Stimulated activated CD4-positive, alpha-beta T cell treated with anti-CD3 and anti-CD28 coated beads, Interleukin-1b, Interleukin-23, amount 100 ng/mL, for 1 hour (primary cell): ENCODE results near the gene CTCF.
"Not testable (repeated sequence)": the region's sequence is repeated elsewhere in the genome, so short reads cannot be mapped to it uniquely, and the experiment has no call there.

Experiments
- DNase-seq, 2 donors: peaks; one replicate each; pipeline ENCODE4 v3.0.0-alpha.2; 2020; ENCODE audit warnings: low read depth in 2 of 2

CTCF gene, protein sequence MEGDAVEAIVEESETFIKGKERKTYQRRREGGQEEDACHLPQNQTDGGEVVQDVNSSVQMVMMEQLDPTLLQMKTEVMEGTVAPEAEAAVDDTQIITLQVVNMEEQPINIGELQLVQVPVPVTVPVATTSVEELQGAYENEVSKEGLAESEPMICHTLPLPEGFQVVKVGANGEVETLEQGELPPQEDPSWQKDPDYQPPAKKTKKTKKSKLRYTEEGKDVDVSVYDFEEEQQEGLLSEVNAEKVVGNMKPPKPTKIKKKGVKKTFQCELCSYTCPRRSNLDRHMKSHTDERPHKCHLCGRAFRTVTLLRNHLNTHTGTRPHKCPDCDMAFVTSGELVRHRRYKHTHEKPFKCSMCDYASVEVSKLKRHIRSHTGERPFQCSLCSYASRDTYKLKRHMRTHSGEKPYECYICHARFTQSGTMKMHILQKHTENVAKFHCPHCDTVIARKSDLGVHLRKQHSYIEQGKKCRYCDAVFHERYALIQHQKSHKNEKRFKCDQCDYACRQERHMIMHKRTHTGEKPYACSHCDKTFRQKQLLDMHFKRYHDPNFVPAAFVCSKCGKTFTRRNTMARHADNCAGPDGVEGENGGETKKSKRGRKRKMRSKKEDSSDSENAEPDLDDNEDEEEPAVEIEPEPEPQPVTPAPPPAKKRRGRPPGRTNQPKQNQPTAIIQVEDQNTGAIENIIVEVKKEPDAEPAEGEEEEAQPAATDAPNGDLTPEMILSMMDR

DNA sequence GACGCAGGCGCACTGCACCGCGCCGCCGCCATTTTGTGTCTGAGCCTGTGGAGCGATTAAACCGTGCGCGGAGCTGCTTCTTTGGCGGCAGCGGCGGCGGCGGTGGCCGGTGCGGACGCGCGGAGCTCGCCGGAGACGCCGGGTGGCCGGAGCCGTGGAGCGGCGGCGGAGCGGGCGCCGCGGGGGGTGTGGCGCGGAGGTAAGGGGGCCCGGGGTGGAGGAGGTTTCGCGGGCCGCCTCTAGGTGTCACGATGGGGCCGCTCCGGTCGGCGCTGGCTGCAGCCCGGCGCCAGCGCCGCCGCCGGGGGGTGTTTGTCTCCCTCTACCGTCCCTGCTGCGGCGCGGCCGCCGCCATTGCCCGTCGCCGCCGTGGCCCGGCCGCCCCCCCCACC is at the start of gene CTCF:
Gene CTCF, plus strand, starts transcription at position 1 of the 392 bp plus-strand sequence. CDS start 48,307 bp downstream, outside the sequence.
- DNase-seq = peak; percentile 58 to 63

DNA sequence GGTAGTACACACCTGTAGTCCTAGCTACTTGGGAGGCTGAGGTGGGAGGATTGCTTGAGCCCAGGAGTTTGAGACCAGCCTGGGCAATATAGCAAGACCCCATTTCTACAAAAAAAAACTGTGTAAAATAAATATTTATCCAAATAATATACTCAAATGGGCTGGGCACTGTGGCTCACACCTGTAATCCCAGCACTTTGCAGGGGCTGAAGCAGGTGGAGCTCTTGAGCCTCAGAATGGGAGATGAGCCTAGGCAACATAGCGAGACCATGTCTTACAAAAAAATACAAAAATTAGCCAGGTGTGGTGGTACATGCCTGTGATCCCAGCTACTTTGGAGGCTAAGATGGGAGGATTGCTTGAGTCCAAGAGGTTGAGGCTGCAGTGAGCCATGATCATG is 48.4 kb upstream of the CTCF start:
- DNase-seq = not testable (repeated sequence)

DNA sequence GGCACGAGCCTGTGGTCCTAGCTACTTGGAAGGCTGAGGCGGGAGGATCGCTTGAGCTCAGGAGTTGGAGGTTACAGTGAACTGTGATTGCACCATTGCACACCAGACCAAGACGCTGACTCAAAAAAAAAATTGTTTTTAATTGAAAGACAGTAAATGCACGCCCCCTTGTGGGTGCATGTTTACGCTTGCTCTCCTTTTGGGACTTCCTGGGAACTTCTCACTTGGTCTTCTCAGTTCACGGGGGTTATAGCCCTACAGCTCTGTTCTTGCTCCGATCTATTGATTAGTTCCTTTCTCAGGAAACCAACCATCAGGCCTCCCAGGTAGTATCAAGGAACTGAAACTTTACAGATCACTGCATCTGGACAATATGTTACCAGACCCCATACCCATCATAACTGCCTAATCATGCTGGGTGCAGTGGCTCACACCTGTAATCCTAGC is 47.9 kb upstream of the CTCF start:
- peak; percentile 57 to 64 for DNase-seq

DNA sequence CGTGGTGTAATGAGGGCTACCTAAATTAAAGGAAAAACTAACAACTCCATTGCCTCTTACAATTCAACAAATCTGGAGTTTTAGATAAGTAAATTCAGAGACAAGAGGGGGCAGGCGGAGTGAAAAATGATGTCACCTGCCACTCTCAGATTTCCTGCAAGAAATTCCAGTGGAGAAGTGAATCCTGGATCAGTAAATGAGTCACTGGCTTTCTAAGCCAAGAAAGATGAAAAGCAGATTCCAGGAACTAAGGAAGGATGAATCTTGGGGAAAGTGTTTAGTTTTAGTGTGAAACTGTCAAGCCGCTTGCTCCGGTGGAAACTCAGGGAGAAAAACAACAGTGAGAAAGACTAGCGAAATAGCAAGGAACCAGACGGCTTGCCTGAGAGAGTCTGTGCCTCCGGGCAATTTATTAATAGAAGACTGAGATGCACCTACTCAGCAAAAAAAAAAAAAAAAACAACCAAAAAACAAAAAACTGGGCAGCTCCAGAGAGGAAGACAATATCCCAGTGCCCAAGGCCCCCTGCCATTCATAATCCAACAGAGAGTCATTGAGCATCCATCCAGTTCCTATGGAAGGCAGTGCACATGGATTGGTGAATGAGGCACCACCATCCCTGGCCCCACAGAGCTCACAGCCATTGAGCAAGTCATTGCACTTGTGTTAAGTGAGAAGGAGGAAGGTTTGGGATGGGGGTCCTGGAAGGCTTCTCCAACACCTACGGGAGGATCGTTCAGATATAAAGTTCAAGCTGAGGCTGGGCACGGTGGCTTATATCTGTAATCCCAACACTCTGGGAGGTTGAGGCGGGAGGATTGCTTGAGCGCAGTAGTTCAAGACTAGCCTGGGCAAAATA is 45.8 kb upstream of the CTCF start:
- no peak for DNase-seq

DNA sequence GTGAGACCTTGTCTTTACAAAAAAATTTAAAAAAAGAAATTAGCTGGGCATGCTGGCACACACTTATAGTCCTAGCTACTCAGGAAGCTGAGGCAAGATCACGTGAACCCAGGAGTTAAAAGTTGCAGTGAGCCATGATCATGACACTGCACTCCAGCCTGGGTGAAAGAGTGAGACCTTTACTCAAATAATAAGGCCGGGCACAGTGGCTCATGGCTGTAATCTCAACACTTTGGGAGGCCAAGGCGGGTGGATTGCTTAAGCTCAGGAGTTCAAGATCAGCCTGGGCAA is 45.2 kb upstream of the CTCF start:
- no peak for DNase-seq

DNA sequence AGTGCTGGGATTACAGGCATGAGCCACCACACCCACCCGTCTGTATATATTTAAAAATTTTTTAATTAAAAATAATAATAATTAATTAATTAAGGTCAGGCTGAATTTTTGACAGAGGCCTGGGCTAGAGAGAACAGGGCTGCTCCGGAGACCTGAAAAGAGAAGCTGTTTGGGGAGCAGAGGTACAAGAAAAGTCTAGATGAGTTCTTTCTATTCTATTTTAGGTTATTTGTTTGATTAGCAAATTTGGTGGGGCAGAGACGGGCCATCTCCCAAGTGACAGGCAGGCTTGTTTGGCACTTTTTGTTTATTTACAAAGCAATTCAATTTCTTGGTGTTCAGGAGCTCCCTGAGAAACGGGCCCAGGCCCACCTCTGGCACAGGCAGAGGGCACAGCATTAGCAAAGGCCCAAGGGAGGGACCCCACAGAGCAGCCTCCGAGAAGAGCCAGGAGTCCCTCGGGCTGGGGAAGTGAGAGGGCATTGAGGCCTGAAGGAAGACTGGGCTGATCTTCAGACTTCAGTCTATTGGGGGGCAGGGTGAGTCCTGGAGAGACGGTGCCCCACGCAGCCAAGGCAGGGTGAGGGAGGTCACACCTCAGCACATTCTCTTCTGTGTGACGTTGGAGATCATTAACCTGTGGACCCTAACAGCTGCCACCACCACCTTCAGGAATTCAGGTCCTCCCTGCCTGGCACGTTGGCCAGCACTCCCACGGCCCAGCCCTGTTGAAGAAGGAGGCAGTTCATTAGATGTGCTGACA is 44.5 kb upstream of the CTCF start:
- no peak for DNase-seq

DNA sequence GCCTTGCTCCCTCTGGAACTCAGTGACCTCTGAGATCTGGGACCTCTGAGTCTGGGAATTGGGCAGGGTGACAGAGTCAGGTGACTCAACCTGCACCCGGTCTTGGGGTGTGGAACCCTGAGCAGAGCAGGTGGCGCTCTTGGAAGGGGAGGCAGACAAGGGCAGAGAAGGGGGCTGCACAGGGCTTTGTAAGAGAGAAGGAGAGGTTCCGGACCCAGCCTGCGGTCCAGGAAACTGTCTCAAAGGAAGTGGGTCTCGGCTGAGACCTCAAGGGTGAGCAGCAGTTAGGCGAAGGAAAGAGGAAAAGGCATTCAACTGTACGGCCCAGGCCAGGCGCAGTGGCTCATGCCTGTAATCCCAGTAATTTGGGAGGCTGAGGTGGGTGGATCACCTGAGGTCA is 43.6 kb upstream of the CTCF start:
- no peak for DNase-seq

DNA sequence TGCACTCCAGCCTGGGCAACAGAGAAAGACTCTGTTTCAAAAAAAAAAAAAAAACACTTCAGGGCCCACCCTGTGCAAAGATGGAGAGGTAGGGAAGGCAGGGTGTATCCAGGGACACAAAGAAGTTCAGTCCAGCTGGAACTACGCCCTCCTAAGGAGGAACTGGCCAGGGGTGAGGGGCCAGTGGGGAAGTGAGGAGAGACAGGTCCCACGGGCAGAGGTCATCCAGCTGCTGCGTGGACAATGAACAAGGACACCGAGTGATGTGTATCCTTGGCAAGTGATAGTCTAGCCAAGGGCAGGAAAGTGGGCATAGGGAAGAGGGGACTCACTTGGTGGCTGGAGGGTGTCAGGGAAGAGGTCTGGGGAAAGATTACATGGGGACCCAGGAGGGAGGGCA is 43.1 kb upstream of the CTCF start:
- no peak for DNase-seq

DNA sequence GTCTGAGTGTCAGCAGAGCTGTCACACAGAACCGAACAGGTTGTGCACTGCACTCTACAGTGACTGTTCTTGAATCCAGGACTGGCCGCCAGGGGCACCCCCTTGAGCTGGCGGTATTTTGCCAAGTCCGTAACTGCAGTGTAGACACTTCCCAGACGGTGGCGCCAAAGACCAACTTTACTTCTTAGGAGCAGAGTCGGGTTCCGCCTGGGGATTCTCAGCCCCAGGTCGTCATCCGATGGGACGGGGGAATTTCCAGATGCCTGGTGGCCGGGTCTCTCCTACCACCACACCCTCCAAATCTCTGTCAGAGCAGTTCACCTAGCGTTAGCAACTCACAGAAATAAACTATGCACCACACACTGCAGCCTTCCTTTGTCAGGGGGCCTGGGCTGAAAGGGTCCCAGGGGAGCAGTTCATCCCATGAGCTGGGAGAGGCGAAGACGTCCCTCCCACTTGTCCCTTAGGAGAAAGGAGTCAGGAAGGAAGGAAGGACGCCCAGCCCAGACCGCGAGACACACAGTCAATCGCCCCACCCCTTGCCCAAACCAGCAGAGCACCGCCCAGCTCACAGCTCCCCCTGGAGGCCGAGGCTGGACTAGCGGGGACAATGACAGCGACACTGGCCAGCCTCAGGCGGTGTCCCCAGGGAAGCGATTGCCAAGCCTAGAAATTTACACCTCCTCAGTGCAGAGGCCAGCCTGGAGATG is 41.1 kb upstream of the CTCF start:
- peak; percentile 94 to 97 for DNase-seq

DNA sequence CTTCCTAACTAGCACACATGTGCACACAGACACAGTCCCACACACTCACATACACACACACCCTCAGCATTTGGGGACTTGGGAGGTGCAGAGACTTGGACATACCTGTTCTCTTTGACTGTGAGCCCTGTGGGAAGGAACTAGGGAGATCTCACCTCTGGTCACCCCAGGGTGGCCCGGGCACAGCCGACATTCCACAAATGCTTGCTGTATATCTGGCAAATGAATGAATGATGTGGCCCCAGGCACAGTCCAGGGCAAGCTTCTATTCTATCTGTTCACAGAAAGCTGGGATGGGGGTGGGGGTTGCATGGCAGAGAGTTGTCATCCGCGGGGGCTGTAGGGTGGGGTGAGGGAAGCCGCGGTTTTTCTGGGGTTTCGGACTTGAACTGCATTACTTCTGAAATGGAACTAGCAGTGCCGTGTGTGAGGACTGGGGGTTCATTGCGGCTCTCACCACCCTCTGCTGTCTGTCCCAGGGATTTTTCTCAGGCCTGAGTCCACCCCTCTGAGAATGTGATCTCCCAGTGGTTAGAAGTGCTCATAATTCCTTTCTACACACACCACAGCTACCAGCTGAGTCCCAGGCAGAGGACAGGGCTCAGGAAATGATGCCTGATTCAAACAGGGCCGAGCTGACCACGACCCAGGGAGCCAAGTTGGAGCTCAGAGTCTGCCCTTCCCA is 37.0 kb upstream of the CTCF start:
- no peak for DNase-seq

DNA sequence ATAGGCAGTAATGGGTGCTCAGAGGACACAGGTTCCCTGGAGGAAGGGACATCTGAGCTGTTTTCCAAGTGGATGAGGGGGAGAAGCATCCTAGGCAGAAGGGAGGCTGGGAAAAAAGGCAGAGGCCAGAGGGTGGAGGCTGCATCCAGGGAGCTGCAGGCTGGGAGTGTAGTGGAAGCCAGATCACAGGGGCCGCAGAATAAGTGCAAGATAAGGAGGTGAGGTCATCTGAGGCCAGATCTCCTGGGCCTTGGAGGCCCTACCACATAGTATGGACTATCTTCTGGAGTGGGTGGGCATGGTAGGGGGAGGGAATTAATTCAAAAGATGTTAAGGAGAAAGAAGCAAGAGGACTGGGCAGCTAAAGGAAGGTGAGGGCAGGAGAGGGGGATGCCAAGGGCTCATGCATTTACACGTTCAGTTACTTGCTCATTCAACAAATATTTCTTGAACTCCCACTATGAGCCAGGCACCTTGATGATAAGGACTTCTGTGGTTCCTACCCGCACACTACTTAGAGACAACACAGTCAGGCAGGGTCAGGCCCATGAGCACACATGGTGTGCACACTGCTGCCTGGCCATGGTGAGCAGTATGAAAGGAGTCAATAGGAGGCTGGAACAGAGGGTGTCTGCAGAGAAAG is 36.1 kb upstream of the CTCF start:
- no peak for DNase-seq

DNA sequence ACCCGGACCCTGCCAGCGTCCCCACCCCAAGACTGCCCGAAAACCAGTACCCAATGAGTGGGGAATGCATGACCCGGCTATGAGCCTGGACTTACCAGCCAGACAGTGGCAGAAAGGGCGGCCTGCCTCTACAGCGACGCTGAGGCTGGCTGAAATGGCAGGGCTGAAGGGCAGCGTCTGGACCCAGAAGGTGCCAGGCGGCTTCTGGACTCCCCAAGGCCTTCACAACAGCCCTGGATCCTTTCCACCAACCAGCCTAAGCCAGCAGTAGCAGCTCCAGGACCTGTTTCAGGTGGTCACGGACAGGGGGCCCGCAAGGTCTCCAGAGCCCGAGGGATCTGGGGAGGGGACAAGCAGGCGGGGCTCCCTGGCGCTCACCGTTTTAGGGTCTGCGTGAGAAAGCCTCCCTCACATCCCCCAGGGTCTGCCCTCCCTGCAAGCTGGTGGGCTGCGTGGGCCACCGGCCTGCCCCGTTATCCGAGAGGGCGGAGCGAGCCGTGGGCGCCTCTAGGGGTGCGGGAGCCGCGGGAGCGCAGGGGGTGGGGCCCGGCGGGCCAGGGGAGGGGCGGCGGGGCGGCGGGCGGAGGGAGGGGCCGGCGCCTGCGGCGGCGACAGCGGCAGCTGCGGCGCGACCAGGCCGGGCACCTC is 34.0 kb upstream of the CTCF start, which contains the start of gene RIPOR1:
Gene RIPOR1, plus strand, starts transcription at position 608 of the 648 bp plus-strand sequence. CDS start 9,618 bp downstream, outside the sequence.
- no peak for DNase-seq

DNA sequence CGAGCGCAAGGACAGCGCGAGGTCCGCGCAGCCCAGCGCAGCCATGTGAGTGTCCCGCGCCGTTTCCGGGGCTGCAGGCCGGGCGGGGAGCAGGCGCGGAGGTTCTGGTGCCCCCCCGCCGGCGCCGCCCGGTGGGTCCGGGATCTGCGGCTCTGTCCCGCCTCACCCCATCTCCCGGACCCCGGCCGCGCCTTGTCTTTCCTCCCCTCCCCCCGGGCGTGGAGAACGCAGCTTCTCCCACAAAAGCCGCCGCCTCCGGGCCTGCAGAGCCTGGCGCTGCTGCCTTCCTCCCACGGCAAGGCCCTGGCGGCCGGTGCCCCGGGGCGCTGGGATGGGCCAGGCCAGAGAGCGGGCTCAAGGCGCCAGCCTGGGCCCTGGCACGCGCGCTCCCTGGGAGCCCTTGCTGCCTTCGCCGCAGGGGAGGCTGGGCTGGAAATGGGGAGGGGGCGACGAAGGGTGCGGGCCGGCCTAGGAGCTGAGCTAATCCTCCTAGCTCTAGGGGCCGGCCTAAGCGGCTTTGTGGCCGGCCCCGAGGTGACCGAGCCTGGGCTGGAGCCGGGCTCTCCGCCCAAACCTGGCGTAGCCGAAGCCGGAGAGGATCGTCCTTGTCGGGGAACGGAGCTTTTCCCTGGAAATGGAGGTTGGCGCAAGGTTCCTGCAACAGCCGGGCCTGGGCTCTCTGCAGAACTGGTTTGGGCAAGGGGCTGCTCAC is 33.3 kb upstream of the CTCF start:
- DNase-seq = no peak

DNA sequence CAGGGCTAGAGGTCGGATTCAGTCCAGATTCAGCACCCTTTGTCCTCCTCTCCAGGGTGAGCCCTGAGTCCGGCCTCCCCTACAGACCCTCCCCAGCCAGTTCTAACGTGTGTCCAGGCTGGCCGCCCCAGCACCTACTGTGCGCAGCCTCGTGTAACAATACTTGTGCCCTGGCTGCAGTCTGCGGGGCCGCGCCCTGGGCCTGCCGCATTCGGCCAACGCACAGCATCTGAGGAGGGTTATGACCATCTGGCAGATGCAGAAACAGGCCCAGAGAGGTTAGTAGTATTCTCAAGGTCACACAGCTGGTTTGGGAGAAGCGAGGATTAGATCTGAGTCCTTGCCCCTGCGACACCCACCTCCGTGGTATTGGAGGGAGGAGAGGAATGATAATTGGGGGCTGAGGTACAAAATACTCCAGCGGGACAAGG is 32.7 kb upstream of the CTCF start:
- no peak for DNase-seq

DNA sequence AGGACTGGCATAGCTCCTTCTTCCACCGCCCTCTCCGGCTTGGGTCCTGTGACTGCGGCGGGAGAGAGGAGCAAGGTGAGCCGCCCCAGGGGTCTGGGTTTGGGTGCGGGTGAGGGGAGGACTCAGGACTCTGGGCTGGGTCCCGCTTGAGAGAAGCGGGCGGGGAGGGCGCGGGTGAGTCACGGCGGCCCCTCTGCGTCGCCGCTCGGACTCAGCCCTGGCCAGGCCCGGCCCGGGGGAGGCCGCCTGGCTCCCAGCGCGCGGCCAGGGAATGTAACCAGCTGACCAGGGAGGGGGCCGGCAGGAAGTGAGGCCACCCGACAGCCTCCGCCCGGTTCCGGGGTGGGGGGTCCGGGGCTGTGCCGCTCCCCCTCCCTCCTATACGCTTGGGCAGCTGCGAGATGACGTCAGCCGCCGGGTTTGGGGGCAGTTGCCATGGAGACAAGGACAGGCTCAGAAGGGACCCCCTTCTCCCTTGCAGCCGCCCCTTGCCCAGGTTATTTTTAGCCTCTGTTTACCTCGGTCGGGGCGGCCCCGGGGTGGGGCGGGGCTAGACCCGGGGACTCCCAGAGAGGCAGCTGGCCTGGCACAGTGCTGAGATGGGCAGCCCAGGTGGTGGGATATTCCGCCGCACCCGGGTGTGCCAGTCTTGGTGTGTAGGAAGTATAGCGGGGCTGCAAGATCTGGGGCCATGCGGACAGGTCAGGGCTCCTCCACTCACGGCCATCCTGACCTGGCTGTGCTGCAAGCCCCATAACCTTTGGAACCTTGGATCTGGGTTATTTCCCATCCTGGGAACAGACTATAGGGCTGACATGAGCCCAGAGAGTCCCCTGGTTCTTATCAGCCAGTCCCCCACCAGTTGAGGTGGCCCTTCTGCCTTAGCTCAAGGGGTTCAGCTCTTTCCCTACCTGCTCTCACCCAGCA is 32.0 kb upstream of the CTCF start:
- no peak for DNase-seq

DNA sequence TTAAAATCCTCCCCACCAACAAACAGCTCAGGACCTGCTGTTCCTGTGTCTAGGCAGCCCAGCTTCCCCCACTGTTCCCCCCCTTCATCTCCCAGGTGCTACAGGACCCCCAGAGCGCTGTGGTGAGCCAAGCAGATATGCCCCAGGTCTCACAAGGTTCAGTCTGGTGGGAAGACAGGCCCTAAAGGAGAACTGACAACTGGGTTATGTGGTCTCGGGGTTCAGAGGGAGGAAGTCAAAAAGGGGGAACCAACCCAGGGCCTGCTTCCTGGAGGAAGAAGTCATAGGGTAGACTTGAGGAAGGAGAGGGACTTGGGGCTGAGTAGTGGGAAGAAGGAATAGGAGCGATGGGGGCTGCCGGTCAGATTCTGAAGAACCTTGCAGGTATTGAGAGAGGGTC is 31.1 kb upstream of the CTCF start:
- DNase-seq = no peak

DNA sequence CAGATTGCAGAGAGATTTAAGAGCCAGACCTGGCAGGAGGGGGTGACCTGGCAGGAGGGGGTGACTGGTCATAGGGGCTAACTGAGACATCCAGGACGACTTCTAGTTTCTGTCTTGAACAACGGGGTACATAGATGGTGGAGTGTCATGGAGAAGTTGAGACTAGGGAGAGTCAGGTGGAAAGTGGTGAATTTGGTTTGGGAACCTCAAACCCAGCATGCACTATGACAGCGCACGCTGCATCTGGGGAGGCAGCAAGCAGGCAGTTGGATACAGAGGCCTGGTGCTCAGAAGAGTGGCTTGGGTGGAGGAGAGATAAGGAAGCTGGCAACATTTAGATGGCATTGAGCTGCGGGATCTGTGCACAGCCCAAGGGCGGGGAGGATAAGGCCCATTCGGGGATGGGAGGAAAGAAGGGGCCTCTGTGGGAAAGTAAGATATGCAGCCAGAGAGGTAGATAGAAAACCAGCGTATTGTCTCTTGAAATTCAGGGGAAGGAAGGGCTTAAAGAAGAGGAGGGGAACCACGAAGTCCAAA is 29.2 kb upstream of the CTCF start:
- DNase-seq = no peak
